Measurements from ENCODE around the gene ALOX15B.

GRCh38 chr17:7992516-7992915 is 46.3 kb upstream of the ALOX15B start:
- TF ChIP-seq CTCF (IDR thresholded peaks at IDR 0.05; ENCODE audit: low read length) (no peak), EZH2phosphoT487 (IDR thresholded peaks at IDR 0.05; ENCODE audit: low read length) (no peak)
